GM18511 (cell line): ENCODE results near the gene TDG.
"Not testable (repeated sequence)": the region's sequence is repeated elsewhere in the genome, so short reads cannot be mapped to it uniquely, and the experiment has no call there.

ENCODE experiments used
- ATAC-seq: cut with Tn5 transposase; IDR thresholded peaks from one replicate; pipeline ENCODE4 v1.9.1; 2021; ENCODE audit warnings: mild to moderate bottlenecking, moderate library complexity; ENCODE audit not compliant: unreplicated experiment

TDG gene

GRCh38 chr12:104012331-104012730 lies 46.7 kb downstream of the TDG start:
- no peak for ATAC-seq

GRCh38 chr12:104021862-104022261 lies 56.2 kb downstream of the TDG start:
- not testable (repeated sequence) for ATAC-seq

GRCh38 chr12:104022786-104023185 lies 57.1 kb downstream of the TDG start:
- no peak for ATAC-seq

DNA sequence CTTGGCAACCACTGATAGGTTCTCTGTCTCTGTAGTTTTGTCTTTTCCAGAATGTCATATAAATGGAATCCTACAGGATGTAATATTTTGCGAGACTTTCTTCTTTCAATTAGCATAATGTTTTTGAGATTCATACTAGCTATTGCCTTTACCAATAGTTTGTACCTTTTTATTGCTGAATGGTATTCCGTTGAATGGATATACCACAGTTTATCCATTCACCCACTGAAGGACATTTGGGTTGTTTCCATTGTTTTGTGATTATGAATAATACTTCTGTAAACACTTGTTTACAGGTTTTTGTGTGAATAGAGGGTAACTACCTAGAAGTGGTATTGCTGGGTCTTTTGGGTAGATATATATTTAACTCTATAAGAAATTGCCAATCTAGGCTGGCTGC lies 58.0 kb downstream of the TDG start:
- no peak for ATAC-seq

GRCh38 chr12:104024348-104024747 lies 58.7 kb downstream of the TDG start:
- ATAC-seq, result no peak

- no peak for ATAC-seq
Measured at GRCh38 chr12:104025771-104026170, 60.1 kb downstream of the TDG start.

- ATAC-seq, result no peak
Measured at GRCh38 chr12:104026841-104027599, 61.3 kb downstream of the TDG start.

GRCh38 chr12:104030596-104030995 lies 64.9 kb downstream of the TDG start:
- ATAC-seq, result not testable (repeated sequence)

DNA sequence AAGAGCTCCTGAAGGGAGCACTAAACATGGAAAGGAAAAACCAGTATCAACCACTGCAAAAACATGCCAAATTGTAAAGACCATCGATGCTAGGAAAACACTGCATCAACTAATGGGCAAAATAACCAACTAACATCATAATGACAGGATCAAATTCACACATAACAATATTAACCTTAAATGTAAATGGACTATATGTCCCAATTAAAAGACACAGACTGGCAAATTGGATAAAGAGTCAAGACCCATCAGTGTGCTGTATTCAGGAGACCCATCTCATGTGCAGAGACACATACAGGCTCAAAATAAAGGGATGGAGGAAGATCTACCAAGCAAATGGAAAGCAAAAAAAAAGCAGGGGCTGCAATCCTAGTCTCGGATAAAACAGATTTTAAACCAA lies 70.5 kb downstream of the TDG start:
- not testable (repeated sequence) for ATAC-seq
